ENCODE data around the gene NRF1.

The NRF1 gene

DNA sequence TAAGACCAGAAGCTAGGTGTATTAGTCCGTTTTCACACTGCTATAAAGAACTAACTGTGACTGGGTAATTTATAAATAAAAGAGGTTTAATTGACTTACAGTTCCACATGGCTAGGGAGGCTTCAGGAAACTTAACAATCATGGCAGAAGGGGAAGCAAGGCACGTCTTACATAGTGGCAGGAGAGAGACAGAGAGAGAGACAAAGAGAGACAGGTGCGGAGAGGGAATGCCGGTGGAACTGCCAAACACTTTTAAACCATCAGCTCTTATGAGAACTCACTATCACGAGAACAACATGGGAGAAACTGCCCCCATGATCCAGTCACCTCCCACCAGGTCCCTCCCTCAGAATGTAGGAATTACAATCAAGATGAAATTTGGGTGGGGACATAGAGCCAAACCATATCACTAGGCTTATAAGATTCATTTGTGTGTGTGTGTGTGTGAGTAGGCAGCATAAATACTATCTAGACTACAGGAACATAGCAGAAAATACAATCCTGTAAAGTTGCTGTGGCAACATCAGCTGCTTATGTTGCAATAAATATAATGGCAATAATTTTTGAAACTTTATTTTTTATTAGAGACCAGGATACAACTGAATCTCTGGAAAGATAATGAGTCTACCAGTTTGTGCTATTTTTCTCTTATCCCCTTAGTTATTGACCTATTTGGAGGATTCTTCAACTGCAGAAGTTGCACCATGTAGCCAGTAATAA lies 77.1 kb downstream of the NRF1 start:
- no peak for DNase-seq

DNA sequence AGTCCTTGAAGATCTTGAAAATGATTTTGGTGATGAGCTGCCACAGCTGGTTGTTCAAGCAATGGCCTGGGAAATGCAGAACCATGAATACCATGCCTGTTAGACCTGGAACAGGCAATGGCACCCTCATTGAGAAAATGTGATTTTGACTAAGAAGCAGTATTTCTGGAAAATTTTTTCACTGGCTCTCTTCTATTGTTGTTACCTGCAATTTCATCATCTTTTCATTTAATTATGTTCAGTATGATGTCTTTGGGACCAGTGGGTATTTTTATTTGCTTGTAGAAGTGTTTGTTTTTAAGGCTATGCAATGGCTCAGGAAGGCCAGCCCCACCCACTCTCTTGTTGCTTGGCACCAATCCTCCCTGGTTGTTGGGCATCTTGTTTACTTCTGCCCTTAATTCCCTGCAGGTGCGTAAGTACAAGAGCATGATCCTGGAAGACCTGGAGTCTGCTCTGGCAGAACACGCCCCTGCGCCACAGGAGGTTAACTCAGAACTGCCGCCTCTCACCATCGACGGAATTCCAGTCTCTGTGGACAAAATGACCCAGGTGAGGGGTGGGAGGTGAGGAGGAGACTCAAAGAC lies 78.6 kb downstream of the NRF1 start:
- DNase-seq = no peak

DNA sequence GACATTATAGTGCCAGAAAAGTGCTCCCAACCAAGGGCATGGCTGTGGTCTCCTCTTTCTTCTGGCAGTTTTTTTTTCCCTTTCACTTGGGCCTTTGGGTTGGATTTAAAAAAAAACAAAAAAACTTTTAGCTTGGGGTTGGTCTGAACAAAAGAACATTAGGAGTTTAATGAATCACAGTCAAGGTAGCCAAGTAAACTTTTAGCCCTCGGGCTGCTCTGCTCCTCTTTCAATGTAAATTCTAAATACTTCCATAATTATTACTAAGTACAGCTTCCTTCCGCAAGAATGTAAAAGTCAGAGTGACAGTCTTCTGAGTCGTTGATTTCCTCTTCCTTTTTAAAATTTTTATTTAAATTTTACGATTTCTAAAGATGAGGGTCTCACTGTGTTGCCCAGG lies 79.2 kb downstream of the NRF1 start:
- no peak for DNase-seq

DNA sequence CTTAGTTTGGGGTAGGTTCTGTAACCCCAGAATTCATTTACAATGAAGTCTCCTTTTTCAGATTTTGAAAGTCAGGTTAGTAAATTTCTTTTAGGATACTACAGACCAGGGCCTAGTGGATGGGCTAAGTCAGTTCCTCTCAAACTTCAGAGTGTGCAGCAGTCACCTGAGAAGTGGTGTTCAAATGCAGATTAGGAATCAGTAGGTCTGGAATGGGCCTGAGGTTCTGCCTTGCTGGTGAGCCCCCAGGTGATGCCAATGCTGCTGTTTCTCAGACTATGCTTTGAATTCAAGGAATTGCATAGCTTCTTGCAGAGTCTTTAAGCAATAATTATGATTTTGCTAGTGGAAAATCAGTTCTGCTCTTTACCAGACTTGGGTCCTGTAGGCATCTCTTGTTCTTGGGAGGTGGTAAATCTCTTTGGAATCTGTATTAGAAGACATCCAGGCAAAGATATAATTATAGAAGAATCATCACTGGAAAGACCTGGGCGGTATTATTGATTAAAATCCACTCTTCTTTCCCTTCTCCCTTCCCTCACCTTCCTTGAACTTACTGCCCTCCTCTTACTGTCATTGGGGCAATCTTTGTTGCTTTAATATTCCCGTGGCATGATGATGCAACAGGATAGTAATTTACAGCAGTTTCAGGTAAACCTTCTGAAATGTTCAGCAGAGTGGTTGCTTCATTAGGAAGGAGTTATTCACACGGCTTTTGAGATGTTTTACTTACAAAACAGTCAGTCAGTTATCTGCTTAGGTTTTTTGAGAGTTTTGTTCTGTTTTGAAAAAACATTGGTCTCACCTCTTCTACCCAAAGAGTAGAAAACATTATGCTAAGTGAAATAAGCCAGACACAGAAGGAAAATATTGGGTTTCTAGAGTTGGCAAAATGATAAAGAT lies 87.2 kb downstream of the NRF1 start:
- no peak for DNase-seq

DNA sequence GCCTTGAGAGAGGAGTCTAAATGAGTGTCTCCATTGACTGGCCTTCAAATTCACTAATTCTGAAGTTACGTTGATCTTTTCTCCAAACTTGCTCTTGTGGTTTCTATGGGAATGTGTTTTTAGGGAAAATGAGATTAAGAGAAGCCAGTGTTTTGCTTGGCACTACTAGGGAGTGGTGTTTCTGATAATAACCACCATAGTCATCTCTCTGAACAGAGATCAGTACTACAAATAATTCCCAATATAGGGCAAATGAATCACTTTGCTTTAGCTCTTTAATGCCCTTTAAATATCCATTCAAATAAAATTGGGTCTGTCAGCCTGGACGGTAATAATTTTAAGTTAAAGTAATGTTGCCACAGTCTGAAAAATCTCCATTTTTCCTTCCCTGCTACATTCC lies 90.8 kb downstream of the NRF1 start:
- DNase-seq = no peak

DNA sequence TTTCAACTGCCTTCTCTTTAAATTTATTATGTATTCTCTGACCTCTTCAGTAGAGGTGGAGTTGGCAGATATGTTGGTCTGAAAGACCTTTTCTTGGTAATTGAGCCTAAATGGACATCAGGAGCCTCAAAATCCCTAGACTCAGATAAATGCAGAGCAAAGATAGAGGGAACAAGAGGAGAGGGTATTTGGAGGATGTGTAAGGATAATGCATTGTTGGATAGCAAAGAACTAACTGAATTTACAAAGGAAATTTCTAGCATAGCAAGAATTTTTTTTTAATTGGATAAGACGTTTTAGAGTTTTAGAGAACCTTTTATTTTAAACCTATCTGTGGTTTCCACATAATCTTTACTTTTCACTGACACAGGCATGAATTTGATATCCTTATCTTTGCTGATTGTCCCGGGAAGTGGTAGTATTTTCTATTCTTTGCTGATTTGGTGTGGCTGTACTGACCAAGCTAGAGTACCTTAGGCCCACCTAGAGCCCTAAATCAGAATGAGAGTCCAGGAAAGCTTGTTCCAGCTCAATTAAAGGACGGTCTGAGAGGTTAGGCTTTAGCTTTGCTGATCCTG lies 91.3 kb downstream of the NRF1 start:
- no peak for DNase-seq

DNA sequence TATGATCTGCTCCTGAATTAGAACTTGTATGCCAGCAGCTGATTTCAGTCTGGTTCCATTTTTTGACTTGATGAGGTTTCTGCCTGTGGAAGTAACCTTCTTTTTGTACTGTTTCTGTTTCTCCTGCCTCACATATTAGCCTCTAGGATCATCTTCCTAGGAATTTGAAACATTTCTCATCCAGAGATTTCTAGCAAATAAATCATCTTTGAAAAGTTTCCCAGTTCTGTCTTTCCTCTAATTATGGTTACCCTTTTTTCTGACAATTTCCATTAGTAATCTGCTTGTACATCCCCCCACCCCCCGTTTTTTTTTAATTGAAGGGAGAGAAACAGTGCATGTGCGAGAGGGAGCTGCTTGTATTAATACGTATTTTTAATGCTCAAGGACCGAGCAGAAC lies 92.2 kb downstream of the NRF1 start:
- no peak for DNase-seq

DNA sequence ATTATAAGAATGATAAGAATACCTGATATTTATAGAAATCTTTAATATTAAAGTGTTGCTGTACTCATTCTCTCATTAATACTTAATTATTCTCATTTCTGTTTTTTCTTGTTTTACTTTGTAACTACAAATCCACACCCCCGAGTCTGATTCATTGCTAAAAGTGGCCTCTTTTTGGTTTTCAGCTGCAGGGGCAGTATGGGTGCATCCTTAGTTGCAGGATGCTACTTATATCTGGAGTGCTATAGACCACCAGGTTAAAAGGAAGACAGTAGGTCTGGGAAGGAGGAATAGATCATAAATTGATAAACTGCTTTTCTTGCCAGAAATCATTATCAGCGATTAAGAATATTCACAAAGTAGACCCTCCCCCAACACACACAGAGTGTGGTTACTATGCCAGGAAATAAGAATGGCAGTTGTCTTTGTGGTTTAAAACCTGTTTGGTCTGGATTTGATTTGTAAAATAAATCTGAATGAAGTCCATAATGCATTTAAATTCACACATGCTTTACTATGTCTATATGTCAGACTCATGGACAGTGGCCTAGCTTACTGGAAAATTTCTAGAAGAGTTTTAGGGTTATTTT lies 96.5 kb downstream of the NRF1 start:
- no peak for DNase-seq

DNA sequence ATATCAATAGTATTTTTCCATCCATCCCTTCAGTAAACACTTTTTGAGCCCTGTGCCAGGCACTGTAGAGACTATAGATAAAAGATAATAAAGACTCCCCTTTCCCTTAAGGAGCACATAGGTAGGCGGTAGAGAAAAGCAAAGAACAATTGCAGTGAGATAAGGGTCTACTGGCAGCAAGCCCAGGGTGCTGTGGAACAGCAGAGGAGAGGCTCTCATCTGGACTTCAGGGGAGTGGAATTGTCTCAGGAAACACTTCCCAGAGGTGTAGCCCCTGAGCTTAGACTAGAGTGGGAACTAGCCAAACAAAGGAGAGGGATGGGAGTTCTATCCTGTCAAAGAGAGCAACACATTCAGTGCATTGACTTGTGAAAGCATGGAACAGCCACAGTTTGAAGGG lies 102.0 kb downstream of the NRF1 start:
- no peak for DNase-seq

DNA sequence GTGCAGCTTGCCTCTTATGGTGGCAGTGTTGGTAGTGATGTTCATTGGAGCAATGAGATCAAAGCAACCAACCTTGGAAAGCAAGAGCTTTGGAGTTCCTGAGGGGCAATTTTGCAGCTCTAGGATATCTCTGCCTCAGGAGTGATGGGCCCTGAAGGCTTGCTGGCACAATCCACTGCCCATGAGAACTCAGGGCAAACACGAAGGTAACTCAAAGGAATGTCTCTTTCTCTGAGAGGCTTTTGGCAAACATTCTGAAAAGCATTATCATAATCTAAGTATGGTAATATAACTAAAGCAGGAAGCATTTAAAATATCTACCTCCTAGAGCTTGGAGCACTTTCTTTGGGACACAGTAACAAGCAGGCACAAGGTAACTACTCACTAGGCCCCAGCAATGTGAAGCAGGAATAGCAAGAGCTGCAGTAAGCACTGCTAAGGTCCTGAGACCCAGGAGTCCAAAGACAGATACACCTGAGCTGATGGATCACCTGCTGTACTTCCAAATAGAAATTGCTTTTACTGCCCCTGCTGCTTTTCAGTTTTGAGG lies 103.1 kb downstream of the NRF1 start:
- DNase-seq = no peak

DNA sequence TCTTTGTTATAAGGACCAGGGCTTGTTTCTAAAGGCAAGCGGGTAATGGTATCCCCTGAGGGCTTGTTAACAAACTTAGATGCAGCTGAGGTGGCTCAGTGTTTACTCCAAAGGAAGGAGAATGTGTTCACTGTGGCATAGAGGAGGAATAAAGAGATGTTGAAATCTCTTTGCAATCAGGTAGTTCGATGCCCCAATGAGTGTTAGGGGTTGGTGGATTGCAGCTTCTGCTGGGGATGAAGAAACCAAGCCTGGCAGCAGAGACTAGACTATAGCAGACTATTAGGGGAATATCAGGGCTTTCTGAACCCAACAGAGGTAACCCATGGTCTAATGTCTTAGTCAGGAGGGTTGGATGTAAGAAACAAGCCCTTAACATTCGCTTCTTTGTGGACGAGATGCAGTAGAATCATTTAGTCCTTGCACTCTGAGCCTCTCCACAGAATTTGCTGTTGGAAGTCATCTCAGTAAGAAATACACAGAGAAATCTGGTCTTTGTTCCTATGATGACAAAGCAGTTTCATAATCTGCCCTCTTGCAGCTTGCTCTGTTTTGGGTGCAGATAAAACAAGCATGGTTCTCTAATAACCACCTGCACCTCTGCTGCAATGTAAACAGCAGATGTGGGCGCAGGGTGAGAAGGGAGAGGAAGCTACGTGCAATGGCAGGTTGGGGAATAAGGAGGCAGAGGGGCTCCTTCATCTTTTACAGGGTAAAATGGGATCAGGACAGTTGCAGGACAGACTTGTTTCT lies 108.6 kb downstream of the NRF1 start:
- DNase-seq = no peak

DNA sequence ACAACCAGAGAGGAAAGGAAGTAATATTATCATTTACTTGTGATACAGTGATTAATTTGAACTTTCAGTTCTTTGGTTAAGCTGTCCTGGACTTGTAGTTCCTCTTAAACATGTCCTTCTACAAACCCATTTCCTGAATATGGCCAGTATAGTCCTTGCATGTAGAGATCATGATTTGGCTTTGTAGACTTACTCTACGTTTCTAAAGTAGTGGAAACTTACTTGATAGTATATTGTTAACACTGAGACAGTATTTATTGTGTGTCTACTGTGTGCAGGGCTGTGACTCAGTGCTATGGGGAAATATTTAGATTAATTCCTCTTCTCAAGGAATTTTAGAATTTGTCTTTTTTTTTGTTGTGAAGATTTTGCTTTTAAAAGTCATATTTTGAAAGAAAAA lies 109.5 kb downstream of the NRF1 start:
- no peak for DNase-seq

DNA sequence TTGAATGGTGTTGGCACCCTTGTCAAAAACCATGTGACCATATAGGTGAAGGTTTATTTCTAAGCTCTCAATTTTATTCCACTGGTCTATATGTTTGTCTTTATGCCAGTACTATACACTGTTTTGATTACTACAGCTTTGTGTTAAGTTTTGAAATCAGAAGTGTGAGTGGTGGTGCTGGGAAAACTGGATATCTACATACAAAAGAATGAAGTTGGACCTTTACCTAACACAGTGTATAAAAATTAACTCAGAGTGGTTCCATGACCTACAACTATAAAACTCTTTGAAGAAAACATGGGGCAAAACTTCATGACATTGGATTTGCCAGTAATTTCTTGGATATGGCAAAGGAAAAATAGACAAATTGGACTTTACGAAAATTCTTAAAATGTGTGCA lies 112.2 kb downstream of the NRF1 start:
- no peak for DNase-seq

DNA sequence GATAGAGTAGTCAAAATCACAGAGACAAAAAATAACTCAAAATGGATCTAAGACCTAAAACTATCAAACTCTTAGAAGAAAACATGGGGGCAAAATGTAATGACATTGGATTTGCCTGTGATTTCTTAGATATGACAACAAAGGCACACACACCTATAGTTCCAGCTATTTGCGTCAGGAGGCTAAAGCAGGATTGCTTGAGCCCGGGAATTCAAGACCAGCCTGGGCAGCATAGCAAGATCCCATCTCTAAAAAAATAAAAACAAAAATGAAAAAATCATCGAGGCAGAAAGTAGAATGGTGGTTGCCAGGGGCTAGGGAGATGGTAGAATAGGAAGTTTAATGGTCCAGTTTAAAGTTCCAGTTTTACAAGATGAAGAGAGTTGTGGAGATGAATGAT lies 113.3 kb downstream of the NRF1 start:
- no peak for DNase-seq

DNA sequence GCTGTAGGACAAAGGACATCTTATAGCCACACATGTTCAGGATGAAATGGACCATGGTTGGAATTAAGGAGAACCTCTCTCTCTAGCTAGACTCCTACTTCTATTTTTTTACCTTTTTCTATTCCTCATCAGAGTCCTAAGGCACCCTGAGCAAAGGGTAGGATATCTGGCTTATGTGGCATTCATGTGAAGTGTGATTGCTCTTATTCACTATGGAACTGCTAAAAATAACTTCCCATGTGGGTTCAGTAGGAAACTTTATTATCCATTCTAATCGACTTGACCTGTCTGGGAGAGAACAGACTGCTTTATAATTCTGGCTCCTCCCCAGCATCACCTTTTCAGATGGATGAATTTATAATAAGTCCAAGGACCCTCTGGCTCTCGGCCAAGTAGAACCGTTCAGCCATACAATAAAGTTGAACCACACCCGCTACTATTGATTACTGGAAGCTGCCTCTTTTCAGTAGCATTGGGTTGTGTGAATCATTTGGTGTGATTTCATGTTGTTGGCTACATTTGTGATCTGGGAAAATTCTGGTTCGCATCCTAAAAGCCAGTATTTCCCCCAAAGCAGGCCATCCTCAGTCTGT lies 117.5 kb downstream of the NRF1 start:
- DNase-seq = no peak

DNA sequence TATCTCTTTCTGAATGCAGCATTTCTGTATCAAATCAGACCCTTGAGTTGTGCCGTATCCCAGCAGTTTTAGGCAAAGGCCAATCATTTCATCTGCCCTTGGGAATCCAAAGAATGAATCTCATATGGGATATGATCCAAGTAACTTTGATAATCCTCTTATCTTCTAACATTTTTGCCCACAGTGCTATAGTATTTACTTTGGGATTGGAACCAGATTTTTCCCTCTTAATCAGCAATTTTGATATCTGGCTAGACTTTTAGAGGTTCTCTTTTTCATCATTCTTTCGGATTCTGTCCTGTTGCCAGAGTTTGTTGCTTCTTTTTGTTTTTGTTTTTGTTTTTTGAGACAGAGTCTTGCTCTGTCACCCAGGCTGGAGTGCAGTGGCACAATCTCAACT lies 118.0 kb downstream of the NRF1 start:
- no peak for DNase-seq

DNA sequence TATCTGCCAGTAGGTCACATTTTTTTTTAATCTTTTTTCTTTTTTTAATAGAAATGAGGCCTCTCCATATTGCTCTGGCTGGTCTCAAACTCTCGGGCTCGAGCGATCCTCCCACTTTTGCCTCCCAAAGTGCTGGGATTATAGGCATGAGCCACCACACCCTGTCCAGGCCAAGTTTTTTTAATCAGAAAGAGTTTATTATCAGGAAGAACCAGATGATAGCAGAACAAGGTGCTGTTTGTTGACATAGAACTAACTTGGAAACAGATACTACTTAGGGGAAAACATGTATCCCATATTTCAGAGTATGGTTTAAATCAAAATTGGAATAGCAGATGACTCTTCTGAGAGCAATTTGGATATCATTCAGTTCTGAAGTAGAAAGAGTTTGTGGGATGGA lies 118.6 kb downstream of the NRF1 start:
- no peak for DNase-seq

DNA sequence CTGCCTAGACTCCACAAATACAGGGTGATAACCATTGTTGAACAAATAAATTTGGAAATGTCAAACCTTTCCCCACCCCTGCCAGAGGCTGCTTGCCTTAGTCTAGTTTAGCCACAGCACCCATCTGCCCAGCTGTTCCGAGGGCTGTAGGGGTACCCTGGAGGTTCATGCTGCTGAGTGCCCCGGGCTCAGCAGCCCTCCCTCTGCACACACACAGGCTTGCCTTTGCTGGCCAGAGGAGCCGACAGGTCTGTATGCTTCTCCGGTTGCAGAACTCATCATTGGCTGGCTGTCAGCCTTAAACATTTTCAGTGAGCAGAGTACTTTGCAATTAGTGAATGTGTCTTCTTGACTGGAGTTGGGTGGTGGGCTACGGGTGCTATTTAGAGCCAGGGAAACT lies 122.9 kb downstream of the NRF1 start:
- no peak for DNase-seq

DNA sequence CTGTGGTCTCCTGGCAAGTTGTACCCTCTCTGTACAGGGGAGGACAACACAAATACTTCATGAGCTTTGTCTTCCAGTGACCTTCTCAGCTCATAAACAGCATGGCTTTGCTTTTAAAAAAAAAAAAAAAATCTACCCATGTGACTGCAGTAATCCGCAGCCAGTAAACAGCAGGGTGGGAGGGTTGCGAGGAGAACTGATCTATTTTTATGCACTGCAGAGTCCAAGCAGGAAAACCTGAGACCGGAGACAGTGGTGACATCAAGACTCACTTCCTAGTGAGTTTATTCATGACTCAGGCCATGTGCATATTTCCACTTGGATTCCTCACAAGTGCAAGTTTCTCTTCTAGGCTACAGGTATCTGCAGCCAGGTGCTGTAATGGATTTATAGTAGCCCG lies 127.9 kb downstream of the NRF1 start:
- DNase-seq = no peak

DNA sequence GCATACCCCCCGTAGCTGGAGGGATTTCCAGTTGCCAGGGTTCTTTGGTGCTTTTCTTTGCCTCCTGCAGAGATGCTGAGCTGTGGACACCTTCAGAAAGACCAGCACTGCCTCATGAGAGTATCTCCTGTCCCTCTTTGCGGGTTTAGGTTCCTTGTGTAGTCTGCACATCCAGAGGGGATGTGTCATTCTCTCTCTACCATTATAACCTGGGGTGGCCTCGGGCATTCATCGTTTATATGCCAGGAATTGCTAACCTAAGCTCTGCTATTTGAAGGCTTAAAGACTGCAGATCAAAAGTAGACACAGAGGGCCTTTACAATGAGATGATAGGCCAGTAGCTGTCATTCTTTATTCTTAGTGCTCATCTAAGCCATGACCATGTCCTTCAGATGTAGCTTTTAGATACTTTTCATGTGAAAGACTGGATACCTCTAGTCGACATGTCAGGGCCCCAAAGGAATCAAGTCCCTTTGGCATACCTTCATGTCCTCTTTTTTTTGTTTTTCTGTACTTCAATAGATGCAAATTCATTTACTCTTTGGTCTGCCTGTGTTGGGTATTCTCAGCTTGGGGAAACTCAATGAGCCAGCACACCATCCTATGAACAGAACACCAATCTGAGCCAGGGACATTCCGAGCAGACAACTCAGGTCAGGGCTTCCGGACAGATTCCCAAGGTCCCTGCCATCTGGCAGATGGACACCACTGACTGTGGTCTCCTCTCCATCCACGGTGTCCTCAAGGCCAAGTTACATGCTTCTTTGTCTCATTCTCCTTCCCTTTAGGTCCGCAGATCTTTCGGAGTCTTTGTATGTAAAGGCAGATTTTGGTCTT lies 129.3 kb downstream of the NRF1 start:
- no peak for DNase-seq

DNA sequence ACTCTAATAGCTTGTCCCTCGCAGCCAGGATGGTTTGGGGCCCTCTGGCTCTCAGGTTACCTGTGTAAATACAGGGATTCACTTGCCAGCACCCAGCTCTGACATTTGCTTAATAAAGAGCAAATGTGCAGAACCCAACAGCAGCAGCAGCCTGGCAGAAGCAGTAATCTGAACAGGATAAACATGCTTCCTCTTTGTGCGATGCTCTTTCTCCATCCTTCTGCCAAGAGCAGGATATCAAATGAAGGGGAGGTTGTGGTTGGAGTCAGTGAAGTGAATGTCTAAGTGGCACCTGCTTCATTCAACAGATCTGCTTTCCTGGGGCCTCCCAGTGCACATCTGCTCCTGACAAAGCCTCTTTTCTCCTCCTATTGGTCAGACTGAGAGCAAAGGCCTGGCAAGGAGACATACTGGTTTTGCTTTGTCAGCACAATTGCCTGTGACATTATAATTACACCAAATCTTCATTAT lies 130.3 kb downstream of the NRF1 start:
- no peak for DNase-seq
